Kidney (tissue), 14 donors: Measurements from ENCODE around the gene PID1. TPM values are rescaled to one million over a fixed set of nuclear protein-coding genes. Genes with fewer than 3 reads are reported as not detected.

Experiments used
- DNase-seq, 5 donors: peaks; one replicate each; pipeline ENCODE4 v3.0.0-alpha.2; 2013 to 2020
- FAIRE-seq: peaks from 2 replicates; lab custom pipeline; 2012; peaks lifted over from hg19 to GRCh38; lab: Jason Lieb, UNC
- H3K27ac ChIP-seq, 2 donors: one replicate each; pipeline ENCODE4 v1.7.0; 2013; ENCODE audit warnings: low read depth in 2 of 2, low read length in 2 of 2, inconsistent platforms in 1 of 2
- H3K27me3 ChIP-seq: one replicate; pipeline ENCODE4 v1.7.1; 2013; ENCODE audit warnings: low read length, inconsistent platforms; ENCODE audit not compliant: control insufficient read depth, insufficient read depth
- H3K36me3 ChIP-seq, 3 donors: one replicate each; pipeline versions ENCODE4 v1.7.0 to v1.7.1; 2013; ENCODE audit warnings: low read length in 3 of 3, control low read depth in 1 of 3, inconsistent platforms in 1 of 3; ENCODE audit not compliant: insufficient read depth in 3 of 3, control insufficient read depth in 2 of 3
- H3K4me1 ChIP-seq, 3 donors: one replicate each; pipeline versions ENCODE4 v1.7.0 to v1.7.1; 2013; ENCODE audit warnings: low read length in 3 of 3, inconsistent platforms in 1 of 3, low read depth in 1 of 3; ENCODE audit not compliant: control insufficient read depth in 2 of 3, insufficient read depth in 2 of 3
- H3K4me3 ChIP-seq, 3 donors: one replicate each; pipeline versions ENCODE4 v1.7.0 to v1.8.1; 2013; ENCODE audit warnings: low read length in 3 of 3, control low read depth in 1 of 3, inconsistent platforms in 1 of 3
- H3K9ac ChIP-seq, 3 donors: one replicate each; pipeline versions ENCODE4 v1.7.0 to v1.7.1; 2013; ENCODE audit warnings: low read length in 3 of 3, control low read depth in 1 of 3, inconsistent platforms in 1 of 3
- H3K9me3 ChIP-seq, 3 donors: one replicate each; pipeline versions ENCODE4 v1.7.0 to v1.7.1; 2013; ENCODE audit warnings: low read length in 3 of 3, control low read depth in 1 of 3, inconsistent platforms in 1 of 3; ENCODE audit not compliant: control insufficient read depth in 2 of 3, insufficient read depth in 1 of 3
- CTCF ChIP-seq: IDR thresholded peaks from 3 replicates; pipeline ENCODE4 v1.5.1; 2012; ENCODE audit warnings: mild to moderate bottlenecking, moderate library complexity, borderline replicate concordance; ENCODE audit not compliant: insufficient read depth; ENCODE audit errors: extremely low read depth
- intact Hi-C: fragments of 100-400 bp; cut with DNase I; formaldehyde crosslinking; loops from one replicate; pipeline ENCODE4 v1.11.1; 2022
- polyA plus RNA-seq: library from polyadenylated mRNA; stranded (reverse); fragments of 350-450 nt; fragmentation: Illumina TruSeq; extraction: RNeasy Lipid Tissue Mini Kit (QIAGEN cat#74804); gene quantifications from one replicate; pipeline ENCODE4 v1.2.3, GENCODE V29; 2014; ENCODE audit warnings: low read depth, low replicate concordance; ENCODE audit not compliant: insufficient read depth
- total RNA-seq: library from RNA; stranded (reverse); fragmentation: NEBNext Ultra II Directional; extraction: Animal tissue kit (Norgen Biotek cat#: 25700); gene quantifications from one replicate; pipeline ENCODE4 v1.2.1, GENCODE V29; 2021
- donor health status: control.
- donor health status: control.
- donor health status: control.
- donor health status: control.
- donor health status: control.
- donor health status: DM: yes; HTN: yes; CAD: no.
- donor health status: Normal renal cell carcinoma (clear cell type).

Gene PID1
- total and polyA plus RNA-seq, 2 donors from 2014 or later = 2.1 to 9.4 TPM

GRCh38 chr2:229109195-229109594, 161.9 kb downstream of the PID1 start:
- Histone ChIP-seq H3K4me1 (no peaks in the 10 kb centered on the region), H3K27ac (no peak overlapping the region), H3K9me3 (no peaks in the 10 kb centered on the region), H3K9ac (no peak overlapping the region), H3K36me3 (no peaks in the 10 kb centered on the region), H3K27me3 (no peaks in the 10 kb centered on the region), H3K4me3 (no peak overlapping the region)
- no peak for TF ChIP-seq CTCF
- intact Hi-C loops = no loop called here
- no peak for FAIRE-seq
- no peak for DNase-seq

- Histone ChIP-seq H3K4me1 (no peaks in the 10 kb centered on the region), H3K4me3 (no peak overlapping the region), H3K27ac (no peak overlapping the region), H3K9me3 (no peaks in the 10 kb centered on the region), H3K9ac (no peak overlapping the region), H3K36me3 (no peaks in the 10 kb centered on the region), H3K27me3 (no peaks in the 10 kb centered on the region)
- no peak for TF ChIP-seq CTCF
- no peak for FAIRE-seq
- DNase-seq = no peak
- intact Hi-C loops = no loop called here
Measured at GRCh38 chr2:229107601-229108000, 163.5 kb downstream of the PID1 start.

- H3K27ac ChIP-seq = no peak overlapping the region
- TF ChIP-seq CTCF = no peak
- H3K27me3 ChIP-seq = no peaks in the 10 kb centered on the region
- H3K4me3 ChIP-seq = no peak overlapping the region
- no peaks in the 10 kb centered on the region for H3K36me3 ChIP-seq
- intact Hi-C loops = no loop called here
- H3K9me3 ChIP-seq = no peaks in the 10 kb centered on the region
- H3K9ac ChIP-seq = no peak overlapping the region
- FAIRE-seq (no peak), DNase-seq (no peak)
- H3K4me1 ChIP-seq = no peaks in the 10 kb centered on the region
Measured at GRCh38 chr2:229104974-229105387, 166.1 kb downstream of the PID1 start.

GRCh38 chr2:229104025-229104424, 167.1 kb downstream of the PID1 start:
- no peak for TF ChIP-seq CTCF
- Histone ChIP-seq H3K4me3 (no peak overlapping the region), H3K36me3 (no peaks in the 10 kb centered on the region), H3K27ac (no peak overlapping the region), H3K9ac (no peak overlapping the region), H3K4me1 (no peaks in the 10 kb centered on the region), H3K9me3 (no peaks in the 10 kb centered on the region), H3K27me3 (no peaks in the 10 kb centered on the region)
- DNase-seq (no peak), FAIRE-seq (no peak)
- intact Hi-C loops = no loop called here
